Activated CD8-positive, alpha-beta T cell treated with anti-CD3 and anti-CD28 coated beads for 36 hours (primary cell): ENCODE measurements around the gene CXCL16. TPM values are rescaled to one million over a fixed set of nuclear protein-coding genes. Genes with fewer than 3 reads are reported as not detected.

Source experiments
- ATAC-seq: fragments of 200-7000 bp; cut with Tn5 transposase; one replicate; pipeline ENCODE4 v1.10.0; 2021; ENCODE audit warnings: mild to moderate bottlenecking, moderate library complexity
- CTCF ChIA-PET: fragments of 350-600 bp; sonication (Branson Sonifier 250); formaldehyde crosslinking; loops from one replicate; lab custom pipeline; 2021; ENCODE audit warnings: antibody characterized with exemption; lab: Charles Lee
- POLR2A ChIA-PET: fragments of 350-600 bp; sonication (Branson Sonifier 250); formaldehyde crosslinking; loops from one replicate; lab custom pipeline; 2021; ENCODE audit warnings: antibody characterized with exemption; lab: Charles Lee
- DNase-seq: peaks from one replicate; pipeline ENCODE4 v3.0.0-alpha.2; 2020
- H3K27ac Mint-ChIP-seq: one replicate; pipeline ENCODE4 v1.8.0; 2021; ENCODE audit warnings: mild to moderate bottlenecking, mixed read lengths
- H3K27me3 Mint-ChIP-seq: one replicate; pipeline ENCODE4 v1.8.0; 2021; ENCODE audit warnings: mixed read lengths
- H3K36me3 Mint-ChIP-seq: one replicate; pipeline ENCODE4 v1.8.0; 2021; ENCODE audit warnings: low read depth, mixed read lengths
- H3K4me1 Mint-ChIP-seq: one replicate; pipeline ENCODE4 v1.8.0; 2021; ENCODE audit warnings: low read depth, mixed read lengths
- H3K4me3 Mint-ChIP-seq: one replicate; pipeline ENCODE4 v1.8.0; 2021; ENCODE audit warnings: mild to moderate bottlenecking, moderate library complexity, mixed read lengths
- H3K9me3 Mint-ChIP-seq: one replicate; pipeline ENCODE4 v1.8.0; 2021; ENCODE audit warnings: mixed read lengths
- intact Hi-C: fragments of 100-400 bp; cut with micrococcal nuclease; formaldehyde crosslinking; loops from one replicate; pipeline ENCODE4 v1.10.0; 2022
- total RNA-seq, 2 experiments: library from RNA; stranded (reverse); gene quantifications; one replicate each; pipeline ENCODE4 v1.2.3, GENCODE V29; 2021
- TF ChIP-seq, protein P1 (sequence below): fragments of 200-600 bp; IDR thresholded peaks from one replicate; pipeline ENCODE4 v1.8.0; 2022; ENCODE audit warnings: antibody characterized with exemption, mild to moderate bottlenecking

The CXCL16 gene
- total RNA-seq, 2 experiments from 2014 or later, result 2.0 to 2.5 TPM

DNA sequence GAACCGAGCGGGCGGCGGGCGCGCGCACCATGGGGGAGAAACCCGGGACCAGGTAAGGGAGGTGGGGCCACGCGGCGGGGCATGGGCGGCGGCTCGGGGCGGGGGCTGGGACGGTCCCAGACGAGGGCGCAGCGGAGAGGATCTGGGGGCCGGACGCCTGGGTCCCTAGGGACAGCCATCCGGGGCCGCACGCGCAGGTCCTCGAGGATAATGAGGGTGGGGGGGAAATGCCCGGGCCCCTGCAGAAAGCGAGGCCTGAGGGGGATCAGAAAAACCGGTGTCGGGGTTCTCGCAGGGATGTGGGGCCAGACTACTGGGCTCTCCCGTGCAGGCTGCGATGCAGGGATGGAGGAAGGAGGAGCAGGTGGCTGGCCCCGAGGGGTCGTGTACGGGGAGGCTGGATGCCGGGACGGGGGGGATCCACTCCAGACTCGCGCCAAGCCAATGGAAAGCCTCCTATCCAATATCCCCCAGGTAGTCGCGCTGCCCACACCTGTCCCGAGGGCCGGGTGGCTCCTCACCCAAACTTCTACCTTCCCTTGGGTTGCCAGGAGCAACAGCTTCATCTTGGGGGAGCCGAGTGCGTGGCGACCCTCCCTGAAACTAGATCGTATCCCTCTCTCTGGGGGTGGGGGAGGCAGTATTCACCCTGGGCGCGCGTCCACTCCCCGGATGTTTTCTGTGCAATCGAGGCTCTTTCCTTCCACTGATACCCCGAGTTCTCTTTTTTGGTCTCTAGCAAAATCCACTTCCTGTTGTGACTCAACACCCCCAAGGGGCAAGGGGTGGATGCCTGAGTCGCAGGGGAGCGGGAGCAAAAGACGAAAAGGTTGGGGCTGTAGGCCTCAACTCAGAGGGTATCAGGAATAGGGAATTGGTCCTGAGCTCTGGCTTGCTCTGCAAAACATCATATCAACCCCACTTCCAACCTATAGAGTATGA lies 28.8 kb downstream of the CXCL16 start:
- H3K27ac Mint-ChIP-seq, result peak overlapping the region; percentile 94
- TF ChIP-seq, protein P1, sequence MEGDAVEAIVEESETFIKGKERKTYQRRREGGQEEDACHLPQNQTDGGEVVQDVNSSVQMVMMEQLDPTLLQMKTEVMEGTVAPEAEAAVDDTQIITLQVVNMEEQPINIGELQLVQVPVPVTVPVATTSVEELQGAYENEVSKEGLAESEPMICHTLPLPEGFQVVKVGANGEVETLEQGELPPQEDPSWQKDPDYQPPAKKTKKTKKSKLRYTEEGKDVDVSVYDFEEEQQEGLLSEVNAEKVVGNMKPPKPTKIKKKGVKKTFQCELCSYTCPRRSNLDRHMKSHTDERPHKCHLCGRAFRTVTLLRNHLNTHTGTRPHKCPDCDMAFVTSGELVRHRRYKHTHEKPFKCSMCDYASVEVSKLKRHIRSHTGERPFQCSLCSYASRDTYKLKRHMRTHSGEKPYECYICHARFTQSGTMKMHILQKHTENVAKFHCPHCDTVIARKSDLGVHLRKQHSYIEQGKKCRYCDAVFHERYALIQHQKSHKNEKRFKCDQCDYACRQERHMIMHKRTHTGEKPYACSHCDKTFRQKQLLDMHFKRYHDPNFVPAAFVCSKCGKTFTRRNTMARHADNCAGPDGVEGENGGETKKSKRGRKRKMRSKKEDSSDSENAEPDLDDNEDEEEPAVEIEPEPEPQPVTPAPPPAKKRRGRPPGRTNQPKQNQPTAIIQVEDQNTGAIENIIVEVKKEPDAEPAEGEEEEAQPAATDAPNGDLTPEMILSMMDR, result no peak
- H3K4me1 Mint-ChIP-seq, result peaks cover 47% of the 10 kb centered on the region
- POLR2A ChIA-PET, result interaction anchor here (0.6 to 2.7 kb wide), 11 partner anchors 8 to 229 kb away, joined by 3 to 17 read pairs (median 5); partner anchors contain the start of genes MED11, PELP1, RNF167 and SLC25A11
- no peaks in the 10 kb centered on the region for H3K27me3 Mint-ChIP-seq
- intact Hi-C loops, result no loop called here
- ATAC-seq (no peak), DNase-seq (peak; percentile 67)
- H3K9me3 Mint-ChIP-seq, result no peaks in the 10 kb centered on the region
- CTCF ChIA-PET, result interaction anchor here (0.7 to 2.1 kb wide), 6 partner anchors 9 to 203 kb away, joined by 3 to 13 read pairs (median 4); partner anchors contain the start of gene MED11
- peaks cover 32% of the 10 kb centered on the region for H3K36me3 Mint-ChIP-seq
- H3K4me3 Mint-ChIP-seq, result peak overlapping the region; percentile 98

DNA sequence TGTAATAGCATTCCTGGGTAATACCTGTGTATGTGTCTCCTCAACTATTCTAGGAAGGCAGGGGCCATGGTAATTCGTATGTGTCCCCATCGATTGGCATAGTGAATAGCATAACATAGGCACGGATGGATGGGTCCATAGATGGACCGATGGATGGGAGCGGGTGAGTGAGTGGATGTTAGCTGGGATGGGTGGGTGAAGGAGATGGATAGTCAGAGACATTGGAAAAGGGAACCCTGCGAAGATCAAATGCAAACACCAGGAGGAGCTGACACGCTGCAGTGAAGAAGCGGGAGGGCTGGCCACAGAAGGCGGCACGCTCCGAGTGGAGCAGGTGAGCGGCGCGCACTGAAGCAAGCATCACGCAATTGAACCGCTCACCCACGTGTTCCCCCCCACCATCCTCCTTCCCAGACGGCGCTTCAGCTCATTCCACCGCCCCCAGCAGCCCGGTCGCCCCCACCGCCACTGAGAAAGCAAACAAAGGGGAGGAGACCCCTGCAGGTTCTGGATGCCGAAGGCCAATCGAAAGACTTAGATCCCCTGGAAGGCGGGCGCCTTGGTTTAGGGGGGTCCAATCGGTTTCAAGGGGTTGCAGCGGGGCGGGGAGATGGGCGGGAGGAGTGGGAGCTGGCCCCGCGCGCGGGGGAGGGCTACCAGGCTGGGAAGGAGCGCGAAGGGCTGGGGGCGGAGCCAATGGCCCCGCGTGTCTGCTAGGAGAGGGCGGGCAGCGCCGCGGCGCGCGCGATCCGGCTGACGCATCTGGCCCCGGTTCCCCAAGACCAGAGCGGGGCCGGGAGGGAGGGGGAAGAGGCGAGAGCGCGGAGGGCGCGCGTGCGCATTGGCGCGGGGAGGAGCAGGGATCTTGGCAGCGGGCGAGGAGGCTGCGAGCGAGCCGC lies 29.7 kb downstream of the CXCL16 start, which contains the start of gene ARRB2:
Gene ARRB2 (plus strand): TSS at position 839 of the 899 bp plus-strand sequence. CDS start 90 bp downstream, outside the sequence.
- Mint-ChIP-seq H3K27ac (peak within 1 kb of the TSS; percentile 94), H3K36me3 (peaks cover 29% of the 10 kb centered on the region), H3K4me3 (peak within 1 kb of the TSS; percentile 98), H3K27me3 (no peaks in the 10 kb centered on the region), H3K4me1 (peaks cover 46% of the 10 kb centered on the region), H3K9me3 (no peaks in the 10 kb centered on the region)
- ChIA-PET POLR2A (interaction anchor here (1.0 to 2.7 kb wide), 8 partner anchors 9 to 230 kb away, joined by 3 to 17 read pairs (median 4); partner anchors contain the start of genes MED11, PSMB6, RNF167 and SLC25A11), CTCF (interaction anchor here (0.7 to 2.1 kb wide), 8 partner anchors 8 to 204 kb away, joined by 3 to 13 read pairs (median 3); partner anchors contain the start of gene MED11)
- DNase-seq (peak; percentile 99), ATAC-seq (peak; percentile 84)
- TF ChIP-seq, protein P1, result peak; percentile 58
- intact Hi-C loops, result loop anchor here (5.0 to 10.0 kb wide), 2 partner anchors 145 to 177 kb away; partner anchors contain the start of gene GGT6

DNA sequence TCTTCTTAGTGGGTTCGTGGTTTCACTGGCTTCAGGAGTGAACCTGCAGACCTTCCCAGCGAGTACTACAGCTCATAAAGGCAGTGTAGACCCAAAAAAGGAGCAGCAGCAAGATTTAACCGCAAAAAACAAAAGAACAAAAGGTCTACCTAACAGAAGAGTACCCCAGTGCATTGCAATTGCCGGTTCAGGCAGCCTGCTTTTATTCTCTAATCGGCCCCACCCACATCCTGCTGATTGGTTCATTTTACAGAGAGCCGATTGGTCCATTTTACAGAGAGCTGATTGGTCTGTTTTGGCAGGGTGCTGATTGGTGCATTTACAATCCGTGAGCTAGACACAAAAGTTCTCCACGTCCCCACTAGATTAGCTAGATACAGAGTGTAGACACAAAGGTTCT lies 31.3 kb downstream of the CXCL16 start:
- DNase-seq (peak; percentile 87), ATAC-seq (no peak)
- Mint-ChIP-seq H3K4me1 (peaks cover 40% of the 10 kb centered on the region), H3K27me3 (no peaks in the 10 kb centered on the region), H3K4me3 (peak overlapping the region; percentile 59), H3K9me3 (no peaks in the 10 kb centered on the region), H3K36me3 (peaks cover 30% of the 10 kb centered on the region), H3K27ac (peak overlapping the region; percentile 46)
- ChIA-PET POLR2A (interaction anchor here (0.7 to 0.8 kb wide), 3 partner anchors 11 to 148 kb away, joined by 3 read pairs; partner anchors contain the start of gene GGT6), CTCF (interaction anchor here (0.8 to 2.1 kb wide), 4 partner anchors 82 to 183 kb away, joined by 3 to 13 read pairs (median 4); no protein-coding TSS in a partner anchor)
- TF ChIP-seq, protein P1, result no peak
- intact Hi-C loops, result loop anchor here (5.0 to 10.0 kb wide), 2 partner anchors 144 to 179 kb away; partner anchors contain the start of gene GGT6

DNA sequence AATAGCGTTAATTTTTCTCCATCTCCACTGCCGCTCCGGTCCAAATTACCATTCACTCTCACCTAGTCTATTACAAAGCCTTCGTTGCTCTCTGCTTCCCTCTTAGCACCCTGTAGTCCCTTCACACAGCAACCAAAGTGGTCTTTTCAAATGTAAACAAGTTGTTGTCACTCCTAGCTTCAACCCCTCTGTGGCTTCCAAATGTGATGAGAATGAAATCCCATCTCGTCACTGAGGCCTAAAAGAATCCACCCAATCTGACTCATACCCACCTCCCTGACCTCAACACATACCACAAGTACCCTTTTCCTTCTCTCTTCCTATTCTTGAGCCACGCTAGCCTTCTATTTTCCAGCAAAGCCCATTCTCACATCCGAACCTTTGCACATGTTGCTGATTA lies 33.6 kb downstream of the CXCL16 start:
- ATAC-seq (no peak), DNase-seq (no peak)
- intact Hi-C loops, result loop anchor here (5.0 to 10.0 kb wide), 2 partner anchors 141 to 181 kb away; partner anchors contain the start of gene GGT6
- ChIA-PET POLR2A (interaction anchor here (0.6 to 1.4 kb wide), 2 partner anchors 41 to 242 kb away, joined by 3 read pairs; partner anchors contain the start of gene PFN1), CTCF (no interaction called here)
- TF ChIP-seq, protein P1, result no peak
- H3K4me3 Mint-ChIP-seq, result peak overlapping the region; percentile 79
- H3K9me3 Mint-ChIP-seq, result no peaks in the 10 kb centered on the region
- H3K27me3 Mint-ChIP-seq, result no peaks in the 10 kb centered on the region
- H3K4me1 Mint-ChIP-seq, result peaks cover 52% of the 10 kb centered on the region
- H3K36me3 Mint-ChIP-seq, result peaks cover 33% of the 10 kb centered on the region
- H3K27ac Mint-ChIP-seq, result peak overlapping the region; percentile 9
